T-helper 17 cell (primary cell): ENCODE measurements around the gene SLC23A1. TPM values are rescaled to one million over a fixed set of nuclear protein-coding genes. Genes with fewer than 3 reads are reported as not detected.
A peak's percentile ranks its signal among the peaks of the same experiment; 100 is the strongest.
"Not testable (repeated sequence)": the region's sequence is repeated elsewhere in the genome, so short reads cannot be mapped to it uniquely, and the experiment has no call there.

ENCODE experiments used
- ATAC-seq: fragments of 150-1000 bp; cut with Tn5 transposase; 2 replicates; pipeline ENCODE4 v1.10.0; 2021; ENCODE audit warnings: mild to moderate bottlenecking, moderate library complexity
- DNase-seq, 3 donors: peaks; one replicate each; pipeline versions ENCODE4 v3.0.0 to v3.0.0-alpha.2; 2020 to 2021
- H3K9me3 ChIP-seq: one replicate; pipeline ENCODE4 v1.7.0; 2013; ENCODE audit warnings: low read length, mild to moderate bottlenecking; ENCODE audit not compliant: control insufficient read depth, poor library complexity, severe bottlenecking
- H3K27ac Mint-ChIP-seq: one replicate; pipeline ENCODE4 v1.8.0; 2022; ENCODE audit warnings: mild to moderate bottlenecking, moderate library complexity, mixed read lengths
- H3K27me3 Mint-ChIP-seq: one replicate; pipeline ENCODE4 v1.8.0; 2022; ENCODE audit warnings: mixed read lengths
- H3K36me3 Mint-ChIP-seq: one replicate; pipeline ENCODE4 v1.8.0; 2022; ENCODE audit warnings: low read depth, mixed read lengths
- H3K4me1 Mint-ChIP-seq: one replicate; pipeline ENCODE4 v1.8.0; 2022; ENCODE audit warnings: mild to moderate bottlenecking, mixed read lengths
- H3K4me3 Mint-ChIP-seq: one replicate; pipeline ENCODE4 v1.8.0; 2022; ENCODE audit warnings: mild to moderate bottlenecking, moderate library complexity, mixed read lengths
- total RNA-seq, 4 donors: library from RNA in 2 of 4; stranded (reverse) in 2 of 4; gene quantifications; one replicate each; pipeline ENCODE4 v1.2.3 and lab custom pipeline; 2022 to 2026

Gene SLC23A1
- total RNA-seq, 2 donors from 2014 or later = not detected

DNA sequence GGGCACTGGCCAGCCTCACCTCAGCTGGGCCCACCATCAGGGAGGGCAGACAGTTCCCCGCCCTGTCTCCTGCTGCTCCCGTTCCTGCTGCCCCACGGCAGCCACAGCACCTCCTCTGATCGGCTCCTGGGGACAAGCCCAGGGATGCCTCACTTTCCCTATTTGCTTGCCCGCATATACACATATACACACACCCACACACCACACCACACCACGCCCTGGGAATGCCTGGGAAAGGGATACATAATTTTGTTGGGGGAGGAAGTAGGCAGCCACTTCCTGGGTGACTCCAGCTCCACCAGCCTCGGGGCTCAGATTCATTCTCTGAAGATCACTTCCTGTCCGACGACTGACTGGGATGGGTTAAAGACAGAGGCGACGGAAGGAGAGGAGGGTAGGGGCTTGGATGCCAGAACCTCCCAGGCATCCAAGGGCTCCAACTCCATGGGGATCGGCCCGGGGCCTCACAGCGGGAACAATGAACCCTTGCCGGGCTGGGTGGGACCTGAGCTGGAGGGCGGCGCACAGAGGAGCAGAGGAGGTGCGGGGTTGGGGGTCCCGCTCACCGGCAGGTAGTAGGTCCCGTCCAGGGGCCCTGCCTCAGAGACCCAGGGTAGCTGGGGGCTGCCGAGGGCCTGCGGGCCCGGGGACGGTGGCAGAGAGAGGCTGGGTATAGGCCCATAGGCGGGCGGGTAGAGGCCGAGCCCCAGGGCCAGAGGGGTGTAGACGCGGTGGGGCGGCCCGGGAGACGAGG, 8.7 kb upstream of the SLC23A1 start:
- H3K9me3 ChIP-seq = no peaks in the 10 kb centered on the region
- peak overlapping the region; percentile 93 for H3K4me3 Mint-ChIP-seq

DNA sequence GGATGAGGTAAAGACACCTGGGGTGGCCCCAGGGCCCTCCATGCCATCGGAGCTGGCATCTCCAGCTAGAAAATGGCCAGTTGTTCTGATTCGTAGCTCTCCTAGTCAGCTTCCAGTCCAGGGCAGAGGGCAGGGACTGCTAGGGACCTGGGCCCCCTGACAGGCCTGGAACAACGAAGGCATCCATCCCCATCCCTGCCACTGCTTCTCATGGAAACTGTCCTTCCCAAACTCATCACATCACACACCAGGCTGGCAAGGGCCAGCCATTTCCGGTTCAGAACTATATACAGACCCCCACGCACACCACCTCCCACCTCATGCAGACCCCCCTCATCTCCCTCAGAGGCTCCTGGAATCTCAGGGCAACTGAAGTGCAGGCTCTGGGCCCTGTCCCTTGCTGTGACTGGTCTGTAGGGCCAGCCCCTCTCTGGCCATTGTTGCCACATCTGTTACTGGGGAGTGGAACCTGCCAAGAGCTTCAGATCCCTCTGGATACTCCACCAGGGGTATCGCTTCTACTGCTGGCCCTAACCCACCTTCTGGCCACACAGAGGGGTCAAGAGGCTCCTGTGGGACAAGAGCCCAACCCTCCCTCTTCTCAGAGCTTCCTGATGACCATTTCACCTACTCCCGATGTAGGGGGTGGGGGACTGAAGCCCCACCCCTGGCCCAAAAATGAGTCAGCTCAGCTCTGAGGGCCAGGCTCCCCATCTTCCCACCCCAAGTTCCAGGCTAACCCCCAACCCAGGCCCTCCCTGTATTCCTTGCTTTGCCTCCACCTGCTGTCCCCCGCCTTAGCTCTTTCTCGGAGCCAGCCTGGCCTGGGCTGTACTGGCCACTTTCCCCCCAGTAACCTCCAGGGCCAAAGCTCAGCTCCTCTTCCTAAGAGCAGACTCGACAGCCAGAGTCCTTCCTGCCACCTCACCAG, 7.8 kb upstream of the SLC23A1 start:
- H3K9me3 ChIP-seq = no peaks in the 10 kb centered on the region
- DNase-seq (no peak), ATAC-seq (no peak)
- Mint-ChIP-seq H3K27me3 (no peaks in the 10 kb centered on the region), H3K36me3 (no peaks in the 10 kb centered on the region), H3K27ac (peak overlapping the region; percentile 87), H3K4me1 (peaks cover 33% of the 10 kb centered on the region), H3K4me3 (peak overlapping the region; percentile 93)

More for the DNA sequence above, 8.7 kb upstream of the SLC23A1 start:
- peaks cover 33% of the 10 kb centered on the region for H3K4me1 Mint-ChIP-seq
- no peaks in the 10 kb centered on the region for H3K27me3 Mint-ChIP-seq
- ATAC-seq (peak; percentile 1), DNase-seq (no peak)
- peak overlapping the region; percentile 87 for H3K27ac Mint-ChIP-seq
- no peaks in the 10 kb centered on the region for H3K36me3 Mint-ChIP-seq

DNA sequence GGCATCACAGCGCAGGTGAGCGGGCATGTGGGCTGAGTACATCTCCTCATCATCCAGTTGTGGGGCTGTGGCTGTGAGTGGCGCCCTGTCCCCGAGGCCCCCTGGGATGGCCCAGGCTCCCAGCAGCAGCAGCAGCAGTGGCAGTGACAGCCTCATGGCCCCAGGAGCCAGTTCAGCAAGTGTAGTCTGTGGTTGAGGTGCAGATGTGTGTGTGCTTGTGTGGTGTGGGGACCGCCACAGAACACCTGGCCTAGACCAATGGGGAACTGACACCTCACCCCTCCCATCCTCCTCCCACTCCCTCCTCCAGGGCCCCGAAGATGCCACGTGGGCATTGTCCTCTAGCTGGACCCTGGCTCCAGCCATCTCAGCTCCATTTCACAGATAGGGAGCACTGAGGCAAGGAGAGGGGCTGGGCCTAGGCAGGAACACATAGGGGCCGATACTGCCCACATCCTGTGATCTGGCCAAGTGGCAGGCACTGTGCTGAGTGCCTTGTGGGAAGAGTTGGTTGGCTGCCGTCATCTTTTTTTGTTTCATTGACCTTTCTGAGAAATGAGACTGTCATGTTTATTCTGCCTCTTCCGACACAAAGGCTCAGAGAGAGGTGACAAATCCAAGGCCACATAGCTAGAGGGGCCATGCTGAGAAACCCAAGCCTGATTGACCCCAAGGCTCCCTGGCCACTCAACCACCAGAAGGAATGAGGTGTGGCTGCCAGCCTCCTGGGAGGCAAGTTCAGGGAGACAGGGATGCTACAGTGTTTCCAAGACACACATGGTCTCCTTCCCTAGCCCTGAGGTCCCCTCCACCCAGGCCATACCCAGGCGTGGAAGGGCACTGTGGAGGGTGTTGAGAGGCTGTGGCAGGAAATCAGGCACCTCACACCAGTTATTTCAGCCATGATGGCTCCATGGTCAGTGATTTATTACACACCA, 6.9 kb upstream of the SLC23A1 start, which contains the start of gene MZB1:
MZB1 (minus strand) TSS at position 213 of the 938 bp plus-strand sequence; CDS start at position 156, 57 bp downstream.
- Mint-ChIP-seq H3K36me3 (no peaks in the 10 kb centered on the region), H3K27me3 (no peaks in the 10 kb centered on the region), H3K4me1 (peaks cover 36% of the 10 kb centered on the region), H3K27ac (peak within 1 kb of the TSS; percentile 87), H3K4me3 (peak within 1 kb of the TSS; percentile 67)
- ATAC-seq (peak; percentile 57), DNase-seq (peak in 2 of 3 donors; percentile 22 to 39)
- H3K9me3 ChIP-seq = no peaks in the 10 kb centered on the region

DNA sequence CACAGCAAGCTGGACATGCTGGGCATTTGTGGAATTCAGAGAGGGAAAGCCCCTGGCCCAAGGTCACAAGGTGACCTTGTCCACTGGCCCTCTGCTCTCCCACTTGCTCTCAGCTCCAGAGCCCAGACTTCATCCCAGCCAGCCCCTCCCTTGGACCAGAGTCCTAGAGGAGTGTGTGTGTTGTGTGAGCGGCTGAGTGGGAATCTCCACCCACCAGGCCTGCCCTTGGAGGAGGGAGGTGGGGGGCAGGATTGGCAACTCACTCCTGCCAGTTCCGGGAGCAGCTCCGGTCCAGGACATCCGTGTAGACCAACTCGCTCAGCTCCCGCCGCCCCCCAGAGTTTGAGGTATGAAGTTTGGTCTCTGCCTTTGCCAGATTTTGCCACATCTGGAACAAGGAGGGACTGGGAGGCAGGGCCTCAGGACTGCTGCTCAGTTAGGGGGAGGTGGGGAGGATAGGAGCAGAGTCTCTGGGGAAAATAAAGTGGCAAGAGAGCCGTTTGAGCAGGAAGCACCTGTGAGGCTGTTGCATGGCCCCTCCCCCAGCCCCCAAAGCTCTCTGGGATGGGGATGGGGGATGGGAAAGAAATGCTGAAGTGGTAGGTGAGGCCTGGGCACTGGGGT, 5.2 kb upstream of the SLC23A1 start:
- peak overlapping the region; percentile 37 for H3K27ac Mint-ChIP-seq
- peak overlapping the region; percentile 21 for H3K4me3 Mint-ChIP-seq
- no peak for DNase-seq
- no peaks in the 10 kb centered on the region for H3K27me3 Mint-ChIP-seq
- H3K4me1 Mint-ChIP-seq = peaks cover 43% of the 10 kb centered on the region
- no peak for ATAC-seq
- H3K36me3 Mint-ChIP-seq = no peaks in the 10 kb centered on the region
- no peaks in the 10 kb centered on the region for H3K9me3 ChIP-seq

DNA sequence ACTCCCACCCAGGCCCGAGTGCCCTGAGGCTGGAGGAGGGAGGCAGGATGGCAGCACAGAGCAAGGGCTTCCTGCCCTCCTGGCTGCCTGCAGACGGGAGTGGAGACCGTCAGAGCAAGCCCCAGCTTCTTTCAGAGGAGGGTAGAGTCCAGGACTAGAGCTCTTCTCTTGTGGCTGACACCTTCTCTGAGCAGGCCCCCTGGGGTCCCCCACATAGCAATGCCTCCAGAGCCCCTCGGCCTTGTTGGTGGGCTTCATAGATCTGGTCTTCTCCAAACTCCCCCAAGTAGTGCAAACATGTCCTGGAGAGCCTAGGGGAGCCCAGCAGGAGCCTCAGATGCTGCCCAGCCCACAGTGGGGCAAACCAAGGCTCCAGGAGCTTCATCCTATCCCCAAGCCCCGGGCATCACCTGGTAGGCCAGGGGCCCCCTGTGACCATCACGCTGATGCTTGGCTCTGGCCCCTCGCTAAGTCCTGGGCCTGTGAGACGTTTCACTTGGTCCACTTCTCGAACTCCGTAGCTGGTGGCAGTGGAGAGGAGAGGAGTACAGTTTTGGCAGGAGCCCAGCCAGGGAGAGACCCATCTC, 4.6 kb upstream of the SLC23A1 start:
- Mint-ChIP-seq H3K4me1 (peaks cover 37% of the 10 kb centered on the region), H3K27ac (peak overlapping the region; percentile 37), H3K4me3 (peak overlapping the region; percentile 21)

DNA sequence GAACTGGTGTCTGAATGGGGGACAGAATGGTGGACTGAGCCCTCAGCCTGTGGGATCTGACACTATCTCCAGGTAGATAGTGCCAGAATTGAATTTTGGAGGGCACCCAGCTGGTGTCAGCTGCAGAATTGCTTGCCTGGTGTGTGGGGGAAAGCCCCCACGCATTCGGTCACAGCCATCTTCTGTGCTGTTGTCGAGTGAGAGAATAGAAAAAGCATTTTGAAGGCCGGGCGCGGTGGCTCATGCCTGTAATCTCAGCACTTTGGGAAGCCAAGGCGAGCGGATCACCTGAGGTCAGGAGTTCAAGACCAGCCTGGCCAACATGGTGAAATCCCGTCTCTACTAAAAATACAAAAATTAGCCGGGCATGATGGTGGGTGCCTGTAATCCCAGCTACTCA, 3.9 kb upstream of the SLC23A1 start:
- not testable (repeated sequence) for H3K4me3 Mint-ChIP-seq

More for the DNA sequence above, 4.6 kb upstream of the SLC23A1 start:
- H3K36me3 Mint-ChIP-seq = no peaks in the 10 kb centered on the region
- no peaks in the 10 kb centered on the region for H3K9me3 ChIP-seq
- no peak for DNase-seq
- no peaks in the 10 kb centered on the region for H3K27me3 Mint-ChIP-seq
- ATAC-seq = no peak

DNA sequence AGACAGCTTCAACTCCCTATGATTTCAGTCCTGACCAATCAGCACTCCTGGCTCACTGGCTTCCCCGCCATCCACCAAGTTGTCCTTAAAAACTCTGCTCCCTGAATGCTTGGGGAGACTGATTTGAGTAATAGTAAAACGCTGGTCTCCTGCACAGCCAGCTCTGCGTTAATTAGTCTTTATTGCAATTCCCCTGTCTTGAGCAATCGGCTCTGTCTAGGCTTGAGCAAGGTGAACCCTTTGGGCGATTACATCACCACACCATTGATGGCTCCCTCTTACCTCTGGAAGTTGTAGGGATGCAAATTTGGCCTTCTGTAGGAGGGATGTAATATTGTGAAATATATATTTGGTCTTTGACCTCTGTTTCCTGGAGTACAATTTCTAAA, 2.9 kb upstream of the SLC23A1 start:
- Mint-ChIP-seq H3K36me3 (no peaks in the 10 kb centered on the region), H3K4me1 (peaks cover 26% of the 10 kb centered on the region)

More for the DNA sequence above, 3.9 kb upstream of the SLC23A1 start:
- H3K27me3 Mint-ChIP-seq, H3K9me3 ChIP-seq, ATAC-seq, H3K36me3 Mint-ChIP-seq, DNase-seq: not testable (repeated sequence)
- Mint-ChIP-seq H3K4me1 (peaks cover 35% of the 10 kb centered on the region), H3K27ac (peak overlapping the region; percentile 93)

DNA sequence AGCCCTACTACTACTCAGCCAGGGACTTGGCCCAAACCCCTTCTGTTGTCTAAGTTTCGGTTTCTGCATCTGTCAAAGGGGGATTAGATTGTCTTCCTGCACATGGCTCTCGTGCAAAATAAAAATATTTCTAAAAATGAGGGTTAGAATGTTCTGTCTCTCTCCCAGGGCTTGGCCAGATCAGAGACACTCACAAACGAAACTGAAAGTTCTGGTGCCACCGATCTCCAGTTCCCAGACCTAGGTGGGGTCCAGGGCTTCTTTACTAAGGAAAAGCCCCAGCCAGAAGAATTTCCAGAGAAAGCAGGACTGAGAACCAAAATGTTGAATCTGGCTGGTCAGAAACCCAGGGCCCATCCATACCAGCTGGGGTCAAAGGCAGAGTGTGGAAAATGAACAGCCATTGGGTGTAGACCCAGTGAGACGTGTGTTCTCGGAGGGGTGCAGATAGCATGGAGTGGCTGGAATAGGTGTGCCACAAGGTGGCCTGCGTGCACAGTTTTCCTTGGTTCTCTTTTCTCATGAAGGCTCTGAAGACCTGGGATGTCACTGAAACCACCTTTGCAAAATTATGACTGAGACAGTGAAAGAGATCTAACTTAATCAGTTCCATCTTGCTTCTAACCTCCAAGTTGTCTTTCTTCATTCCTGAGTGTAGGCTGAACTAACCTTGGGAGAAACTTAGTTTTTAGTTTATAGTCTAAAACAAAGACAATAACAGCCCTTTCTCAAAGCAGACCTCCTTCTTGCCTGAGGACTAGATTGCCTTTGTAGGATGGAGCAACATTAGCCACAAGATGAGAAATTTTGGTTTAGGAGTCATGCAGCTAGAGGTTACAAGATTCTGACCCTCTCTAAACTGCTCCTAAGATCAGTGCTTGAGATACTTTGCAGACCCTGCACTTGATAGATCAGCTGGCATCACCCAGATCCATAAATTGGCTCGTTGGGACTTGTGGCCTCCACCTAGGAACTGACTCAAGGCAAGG, 2.3 kb upstream of the SLC23A1 start:
- H3K9me3 ChIP-seq = no peaks in the 10 kb centered on the region
- no peak for DNase-seq
- Mint-ChIP-seq H3K36me3 (no peaks in the 10 kb centered on the region), H3K27ac (peak overlapping the region; percentile 93), H3K27me3 (no peaks in the 10 kb centered on the region), H3K4me3 (peak overlapping the region; percentile 88), H3K4me1 (peaks cover 20% of the 10 kb centered on the region)
- peak; percentile 40 for ATAC-seq

More for the DNA sequence above, 2.9 kb upstream of the SLC23A1 start:
- DNase-seq (no peak), ATAC-seq (no peak)
- peak overlapping the region; percentile 88 for H3K4me3 Mint-ChIP-seq
- H3K9me3 ChIP-seq = no peaks in the 10 kb centered on the region
- peak overlapping the region; percentile 93 for H3K27ac Mint-ChIP-seq
- H3K27me3 Mint-ChIP-seq = no peaks in the 10 kb centered on the region

DNA sequence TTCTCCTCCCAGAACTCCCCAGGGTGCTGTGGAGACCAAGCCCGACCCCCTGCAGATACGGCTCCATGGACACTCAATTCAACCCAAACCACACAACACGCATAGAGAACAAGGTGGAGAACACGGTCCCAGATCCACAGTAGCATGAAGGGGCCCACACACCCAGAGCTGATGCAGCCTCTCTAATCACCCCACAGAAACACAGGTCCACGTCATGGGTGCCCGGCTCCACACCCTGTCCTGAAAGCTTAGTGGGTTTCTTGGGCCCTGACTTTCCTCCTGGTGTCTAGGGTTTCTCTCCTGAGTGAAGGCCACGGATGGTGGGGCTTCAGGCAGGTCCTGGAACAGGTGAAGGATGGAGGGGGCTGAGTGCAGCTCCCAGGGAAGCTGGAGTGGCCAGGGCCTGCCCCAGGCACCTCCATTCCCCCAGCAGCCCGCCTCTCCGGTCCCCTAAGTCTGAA, 1.5 kb upstream of the SLC23A1 start:
- Mint-ChIP-seq H3K4me1 (peaks cover 13% of the 10 kb centered on the region), H3K4me3 (peak overlapping the region; percentile 88), H3K27me3 (no peaks in the 10 kb centered on the region), H3K27ac (peak overlapping the region; percentile 93), H3K36me3 (no peaks in the 10 kb centered on the region)
- no peaks in the 10 kb centered on the region for H3K9me3 ChIP-seq
- DNase-seq (no peak), ATAC-seq (no peak)

DNA sequence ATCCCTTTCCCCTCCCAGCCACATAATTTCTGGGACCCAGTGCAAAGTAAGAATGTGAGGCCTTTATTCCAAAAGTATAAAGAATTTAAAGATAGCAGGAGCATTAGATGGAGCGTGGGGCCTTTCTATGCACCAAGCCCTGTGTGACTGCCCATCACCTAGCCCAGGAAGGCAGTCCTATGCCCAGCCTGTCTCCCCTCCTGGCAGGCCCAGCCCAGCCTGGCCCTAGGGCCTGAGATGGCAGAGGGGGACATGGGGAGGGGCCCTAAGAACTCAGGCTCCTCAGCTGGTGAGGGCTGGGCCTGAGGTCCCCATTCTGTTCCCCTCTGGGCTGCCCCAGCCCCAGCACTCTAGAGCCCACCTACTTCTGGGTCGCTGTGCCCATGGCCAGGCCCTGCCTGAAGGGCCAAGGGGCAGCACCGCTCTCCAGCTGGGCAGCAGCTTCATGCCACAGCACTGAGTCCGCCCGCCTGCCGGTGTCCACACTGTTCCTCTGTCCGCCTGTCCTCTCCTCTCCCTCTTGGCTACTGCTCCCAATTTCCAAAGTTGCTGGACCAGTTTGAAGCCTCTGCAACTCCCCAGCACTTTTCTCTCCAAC, 995 bp upstream of the SLC23A1 start:
- Mint-ChIP-seq H3K27me3 (no peaks in the 10 kb centered on the region), H3K4me3 (peak overlapping the region; percentile 88), H3K36me3 (no peaks in the 10 kb centered on the region), H3K27ac (peak overlapping the region; percentile 93), H3K4me1 (peaks cover 10% of the 10 kb centered on the region)
- no peaks in the 10 kb centered on the region for H3K9me3 ChIP-seq
- DNase-seq = no peak
- ATAC-seq = no peak

DNA sequence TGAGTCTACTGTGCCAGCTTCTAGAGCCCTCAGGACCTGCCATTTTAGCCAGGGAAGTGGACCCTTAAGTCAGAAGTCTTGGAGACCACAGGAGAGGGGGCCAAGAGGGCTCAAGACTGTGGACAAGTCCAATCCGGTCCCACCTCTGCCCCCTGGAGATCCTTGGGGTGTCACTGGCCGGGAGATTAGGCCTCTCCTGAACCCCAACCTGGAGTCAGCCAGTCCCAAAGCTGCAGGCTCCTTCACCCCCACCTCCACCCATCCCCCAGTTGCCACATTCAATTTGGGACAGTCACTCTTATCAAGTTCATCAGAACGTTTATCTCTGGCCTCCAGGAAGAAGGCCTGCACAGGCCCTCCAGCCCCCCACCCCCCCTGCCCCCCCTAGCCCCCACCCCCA, 290 bp downstream of the SLC23A1 start:
- Mint-ChIP-seq H3K27me3 (no peaks in the 10 kb centered on the region), H3K36me3 (no peaks in the 10 kb centered on the region), H3K4me1 (peaks cover 16% of the 10 kb centered on the region), H3K27ac (peak overlapping the region; percentile 9), H3K4me3 (no peak overlapping the region)
- no peak for DNase-seq
- H3K9me3 ChIP-seq = no peaks in the 10 kb centered on the region
- ATAC-seq = no peak
